ENCODE results near the gene NOP16.
"Not testable (repeated sequence)": the region's sequence is repeated elsewhere in the genome, so short reads cannot be mapped to it uniquely, and the experiment has no call there.

NOP16 gene

DNA sequence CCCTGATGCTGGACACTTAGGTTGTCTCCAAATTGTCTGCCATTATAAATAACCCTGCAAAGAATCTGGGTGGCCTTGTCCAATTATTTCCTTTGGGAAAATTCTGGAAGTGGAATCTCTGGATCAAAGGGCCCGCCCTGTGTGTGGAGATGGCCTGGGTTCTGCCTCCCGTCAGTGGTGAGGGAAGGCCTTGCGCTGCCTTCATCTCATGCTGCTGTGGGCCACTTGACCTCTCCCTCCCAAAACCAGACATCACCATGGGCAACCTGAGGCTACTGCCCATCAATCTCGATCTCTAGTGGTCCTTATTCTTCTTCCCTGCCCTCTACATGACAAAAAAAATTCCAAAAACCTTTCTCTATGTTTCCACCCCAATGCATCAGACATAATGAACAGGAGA lies 21.4 kb upstream of the NOP16 start:
- no peak for DNase-seq (ENCODE audit: low spot score)

DNA sequence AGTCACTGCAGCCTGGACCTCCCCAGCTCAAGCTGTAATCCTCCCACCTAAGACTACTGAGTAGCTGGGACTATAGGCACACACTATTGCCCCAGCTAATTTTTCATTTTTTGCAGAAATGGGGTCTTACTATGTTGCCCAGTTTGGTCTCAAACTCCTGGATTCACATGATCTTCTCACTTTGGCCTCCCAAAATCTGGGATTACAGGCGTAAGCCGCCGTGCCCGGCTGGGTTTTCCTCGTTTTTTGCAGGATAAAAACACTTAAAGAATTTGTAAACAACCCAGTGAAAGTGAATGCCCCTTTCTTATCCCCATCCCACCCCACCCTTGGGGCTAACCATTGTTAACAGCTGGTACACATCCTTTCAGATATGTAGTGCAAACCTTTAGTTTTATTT lies 20.2 kb upstream of the NOP16 start:
- DNase-seq (ENCODE audit: low spot score): no peak

DNA sequence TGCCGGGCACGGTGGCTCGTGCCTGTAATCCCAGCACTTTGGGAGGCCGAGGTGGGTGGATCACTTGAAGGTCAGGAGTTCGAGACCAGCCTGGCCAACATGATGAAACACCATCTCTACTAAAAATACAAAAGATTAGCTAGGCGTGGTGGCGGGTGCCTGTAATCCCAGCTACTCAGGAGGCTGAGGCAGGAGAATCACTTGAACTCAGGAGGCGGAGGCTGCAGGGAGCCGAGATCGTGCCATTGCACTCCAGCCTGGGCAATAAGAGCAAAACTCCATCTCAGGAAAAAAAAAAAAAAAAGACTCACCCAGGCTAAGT lies 19.8 kb upstream of the NOP16 start:
- not testable (repeated sequence) for DNase-seq (ENCODE audit: low spot score)

DNA sequence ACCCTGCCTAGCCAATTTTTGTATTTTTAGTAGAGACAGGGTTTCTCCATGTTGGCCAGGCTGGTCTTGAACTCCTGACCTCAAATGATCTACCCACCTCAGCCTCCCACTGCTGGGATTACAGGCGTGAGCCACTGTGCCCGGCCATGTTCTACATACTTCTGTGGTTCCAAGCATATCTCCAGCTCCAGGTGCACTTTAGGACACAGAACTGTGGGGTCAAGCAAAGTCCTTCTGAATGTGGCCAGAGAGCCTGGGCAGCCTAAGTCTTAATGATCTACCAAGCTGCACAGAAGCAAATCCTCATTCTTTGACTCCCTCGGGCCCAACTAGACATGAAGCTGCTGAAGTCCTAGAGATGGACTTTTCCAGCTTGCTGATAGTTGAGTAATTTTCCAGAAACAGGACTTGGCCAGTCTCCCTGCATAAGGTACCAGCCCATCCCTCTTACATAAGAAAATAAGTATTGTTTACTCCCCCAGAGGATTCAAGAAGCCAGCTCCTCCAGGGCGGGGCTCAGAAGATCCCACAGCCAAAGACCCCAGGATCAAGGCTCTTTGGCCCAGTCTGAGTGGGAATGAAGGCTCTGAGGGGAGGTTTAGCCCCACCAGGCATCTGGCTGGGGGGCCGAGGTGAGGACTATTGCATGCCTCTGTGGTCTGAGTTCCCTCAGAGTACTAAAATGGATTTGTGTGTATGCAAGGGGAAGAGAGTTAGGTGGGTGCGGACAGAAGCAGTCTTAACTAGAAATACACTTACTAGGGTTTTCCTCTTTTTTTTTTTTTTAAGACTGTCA lies 19.3 kb upstream of the NOP16 start:
- no peak for DNase-seq (ENCODE audit: low spot score)

DNA sequence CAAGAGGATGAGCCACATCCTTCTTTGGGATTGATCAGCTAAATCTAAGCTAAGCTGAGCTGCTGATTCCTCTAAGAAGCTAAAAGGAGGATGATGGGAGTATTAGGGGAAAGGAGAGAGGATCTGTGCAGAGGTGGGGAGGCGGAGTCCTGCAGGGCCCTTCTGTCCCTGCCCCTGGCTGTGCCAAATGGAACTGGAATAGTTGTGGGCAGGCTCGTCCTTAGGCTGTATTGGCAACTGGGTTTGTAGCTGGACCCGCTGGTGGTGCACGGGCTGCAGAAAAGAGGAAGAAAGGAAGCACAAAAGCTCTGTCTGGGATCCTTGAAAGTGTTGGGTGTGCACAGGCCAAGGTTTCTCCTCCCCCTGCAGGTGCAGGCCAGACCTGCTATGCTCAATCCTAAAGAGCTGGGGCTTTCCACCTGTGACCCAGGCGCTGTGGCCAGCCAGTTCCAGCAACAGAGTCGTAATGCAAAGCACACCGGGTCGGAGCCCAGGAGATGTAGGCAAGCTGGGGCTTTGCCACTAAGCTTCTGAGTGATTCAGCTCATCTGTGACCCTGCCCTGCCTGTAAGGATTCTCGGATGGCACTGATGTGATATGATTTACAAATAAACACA lies 18.1 kb upstream of the NOP16 start:
- peak; percentile 5 for DNase-seq (ENCODE audit: low spot score)

GRCh38 chr5:176405656-176406435 lies 17.4 kb upstream of the NOP16 start:
- no peak for DNase-seq (ENCODE audit: low spot score)

DNA sequence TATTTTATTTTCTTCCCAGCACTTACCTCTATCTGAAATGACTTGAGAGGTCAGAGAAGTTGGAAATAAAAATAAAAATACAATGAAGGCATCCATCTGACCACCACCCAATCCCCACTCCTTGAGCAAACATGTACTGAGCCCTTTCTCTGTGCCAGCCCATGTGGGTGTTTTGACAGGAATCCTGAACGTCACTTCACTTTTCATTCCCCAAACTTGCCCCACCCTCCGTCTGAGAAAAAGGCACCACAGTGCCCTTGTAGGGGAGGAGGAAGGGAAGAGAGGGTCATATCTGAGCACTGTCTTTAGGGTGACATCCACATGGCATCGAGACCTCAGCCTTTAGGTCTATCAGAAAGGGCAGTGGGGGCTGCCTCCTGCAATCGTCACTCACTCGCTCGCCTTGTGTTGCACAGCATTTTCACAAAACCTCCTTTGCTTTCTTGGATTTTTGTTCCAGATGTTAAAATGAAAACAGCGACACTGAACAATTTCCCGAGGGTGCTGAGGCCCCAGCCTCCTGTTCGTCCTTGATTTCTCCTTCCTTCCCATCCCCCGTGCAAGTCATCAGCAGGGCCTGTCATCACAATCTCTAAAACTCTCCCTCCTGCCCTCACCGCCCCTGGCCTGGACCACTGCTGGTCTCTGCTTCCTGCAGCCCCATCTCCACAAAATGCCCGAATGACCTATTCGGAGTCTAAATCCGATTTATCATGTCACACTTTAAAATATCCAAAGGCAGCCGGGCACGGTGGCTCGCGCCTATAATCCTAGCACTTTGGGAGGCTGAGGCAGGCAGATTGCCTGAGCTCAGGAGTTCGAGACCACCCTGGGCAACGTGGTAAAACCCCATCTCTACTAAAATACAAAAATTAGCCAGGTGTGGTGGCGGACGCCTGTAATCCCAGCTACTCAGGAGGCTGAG lies 13.1 kb upstream of the NOP16 start:
- no peak for DNase-seq (ENCODE audit: low spot score)

DNA sequence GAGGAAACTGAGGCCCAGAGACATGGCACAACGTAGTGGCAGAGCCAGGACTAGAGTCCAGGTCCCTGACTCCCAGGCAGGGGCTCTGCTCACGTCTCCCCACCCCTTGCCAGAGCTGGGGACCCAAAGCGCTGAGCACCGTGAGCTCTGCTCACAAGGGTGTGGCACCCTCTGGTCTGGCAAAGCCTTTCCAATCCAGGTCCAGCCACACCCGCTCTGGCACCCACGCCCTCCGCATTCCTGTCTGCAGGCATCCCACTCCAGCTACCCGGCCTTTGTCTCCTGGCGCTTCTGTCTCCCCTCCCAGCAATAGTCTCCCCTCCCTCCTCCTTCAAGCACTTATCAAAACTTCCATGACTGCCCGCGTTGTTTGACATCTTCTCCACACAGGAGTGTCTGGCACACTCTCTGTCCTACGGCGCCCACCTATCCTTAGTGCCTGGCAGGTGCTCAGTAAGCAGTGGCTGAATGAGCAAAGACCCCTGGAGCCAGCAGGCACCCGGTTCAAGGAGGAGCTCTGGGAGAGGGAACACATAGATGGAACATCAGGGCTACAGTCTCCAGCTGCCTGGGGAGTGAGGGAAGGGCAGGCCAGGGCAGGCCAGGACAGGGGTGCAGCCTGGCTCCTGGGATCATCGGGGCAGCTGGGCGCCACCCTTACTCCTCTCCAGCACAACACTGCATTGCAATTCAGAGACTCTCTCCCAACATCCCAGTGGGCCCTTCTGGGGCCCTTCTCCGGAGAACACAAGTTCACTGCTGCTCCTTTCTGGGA lies 12.2 kb upstream of the NOP16 start:
- no peak for DNase-seq (ENCODE audit: low spot score)

DNA sequence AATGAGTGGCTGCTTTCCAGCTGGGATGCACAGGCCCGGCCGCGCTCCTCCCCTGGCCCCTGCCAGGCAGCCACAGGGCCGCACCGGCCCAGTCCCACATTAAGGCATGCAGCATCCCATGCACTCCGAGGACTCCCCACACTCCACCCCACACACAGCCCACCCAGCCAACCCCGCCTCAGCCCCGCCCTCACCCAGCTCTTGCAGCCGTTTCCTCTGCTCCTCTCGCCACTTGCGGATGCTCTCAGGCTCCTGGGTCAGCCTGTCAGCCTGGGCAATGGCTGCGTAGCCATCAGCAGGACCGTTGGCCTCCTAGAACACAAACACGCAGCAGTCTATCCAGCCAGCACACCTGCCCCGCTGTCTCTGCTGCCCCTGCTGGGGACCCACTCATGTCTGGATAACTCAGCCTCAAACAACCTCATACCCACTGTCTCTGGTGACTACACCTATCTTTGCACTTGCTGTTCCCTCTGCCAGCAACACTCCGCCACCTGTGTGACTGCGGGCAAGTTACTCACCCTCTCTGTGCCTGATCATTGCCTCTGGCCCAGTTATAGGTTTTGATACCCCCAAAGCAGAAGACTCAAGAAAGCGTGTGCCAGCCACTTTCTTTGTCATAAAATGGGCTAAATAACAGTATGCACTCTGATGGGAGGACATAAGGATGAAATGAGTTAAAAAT lies 9.5 kb upstream of the NOP16 start:
- no peak for DNase-seq (ENCODE audit: low spot score)

DNA sequence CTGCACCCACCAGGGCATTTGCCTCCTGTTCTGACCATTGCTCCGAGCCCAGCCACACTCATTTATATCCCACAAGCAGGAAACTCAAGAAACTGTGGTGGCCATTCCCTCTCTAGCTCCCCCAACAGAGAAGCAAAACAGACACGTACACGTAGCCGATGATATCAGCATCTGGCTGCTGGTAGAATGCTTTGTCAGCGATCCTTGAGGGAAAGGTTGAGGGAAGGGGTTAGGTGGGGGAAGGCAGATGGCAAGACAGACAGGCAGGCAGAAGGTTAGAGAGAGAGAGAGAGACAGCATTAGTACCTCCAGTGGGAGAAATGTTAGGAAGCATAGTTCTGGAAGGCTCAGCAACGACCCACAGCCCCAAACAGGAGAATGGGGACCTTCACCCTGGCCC lies 7.9 kb upstream of the NOP16 start:
- no peak for DNase-seq (ENCODE audit: low spot score)

DNA sequence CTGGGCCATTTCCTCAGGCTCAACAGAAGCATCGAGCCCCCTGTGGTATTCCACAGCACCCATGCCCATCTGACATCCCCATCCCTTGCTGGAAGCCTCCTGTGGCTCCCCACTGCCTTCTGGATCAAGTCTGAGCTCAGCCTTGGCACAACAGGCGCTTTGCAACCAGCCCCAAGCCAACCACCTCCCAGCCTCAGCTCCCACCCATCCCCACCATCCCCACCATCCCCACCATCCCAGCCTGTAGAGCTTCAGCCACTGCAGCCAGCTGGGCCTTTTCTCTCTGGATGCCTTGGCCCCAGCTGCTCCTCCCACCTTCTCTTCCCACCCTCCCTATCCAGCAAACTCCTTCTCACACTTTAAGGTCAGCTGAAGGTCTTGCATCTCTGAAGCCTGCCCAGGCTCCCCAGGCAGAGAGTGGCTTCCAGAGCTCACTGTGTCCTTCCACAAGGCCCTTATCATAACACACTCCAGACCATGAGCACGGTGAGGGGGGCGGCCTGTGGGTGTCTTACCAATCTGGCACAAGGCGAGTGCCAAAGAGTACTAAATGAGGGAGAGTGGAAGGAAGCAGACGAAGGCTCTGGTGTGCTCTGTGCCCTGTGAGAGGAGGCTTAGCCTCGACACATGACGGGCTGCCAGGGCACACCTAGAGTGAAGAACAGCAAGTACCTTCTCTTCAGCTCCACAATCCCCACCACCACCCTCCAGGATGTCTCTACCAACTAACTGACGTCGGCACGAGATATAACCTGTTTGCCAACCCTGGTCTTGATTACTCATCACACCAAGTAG lies 6.7 kb upstream of the NOP16 start:
- no peak for DNase-seq (ENCODE audit: low spot score)

DNA sequence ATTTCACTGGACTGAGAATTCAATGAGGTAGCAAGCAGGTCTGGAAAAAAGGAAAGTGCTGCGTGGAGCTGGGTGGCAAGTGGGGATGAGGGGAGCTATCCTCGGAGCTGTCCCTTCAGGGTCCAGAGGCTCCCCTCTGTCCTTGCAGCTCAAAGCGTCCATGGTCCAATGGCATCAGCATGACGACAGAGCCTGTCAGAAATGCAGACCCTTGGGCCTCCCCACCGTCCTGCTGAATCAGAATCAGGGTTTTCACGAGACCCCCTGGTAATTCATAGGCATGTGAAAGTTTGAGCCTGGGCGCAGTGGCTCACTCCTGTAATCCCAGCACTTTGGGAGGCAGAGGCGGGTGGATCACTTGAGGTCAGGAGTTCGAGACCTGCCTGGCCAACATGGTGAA lies 5.7 kb upstream of the NOP16 start:
- DNase-seq (ENCODE audit: low spot score): no peak

DNA sequence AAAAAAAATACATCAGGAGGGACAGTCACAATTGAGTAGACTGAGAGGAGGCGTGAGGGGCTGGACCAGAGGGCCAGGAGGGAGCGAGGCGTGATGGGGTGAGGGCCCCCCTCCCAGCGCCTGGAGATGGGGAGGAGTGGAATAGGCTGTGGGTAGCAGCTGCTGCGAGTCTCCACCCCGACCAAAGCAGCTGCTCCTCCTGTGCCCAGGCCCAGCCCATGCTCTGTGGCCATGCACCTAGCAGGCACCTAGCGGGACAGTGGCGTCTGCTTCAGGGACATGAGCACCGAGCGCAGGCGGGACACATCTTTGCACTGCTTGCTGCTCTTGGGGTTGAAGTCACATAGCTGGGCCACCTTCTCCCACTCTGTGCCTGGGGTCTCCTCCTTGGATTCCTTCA lies 4.1 kb upstream of the NOP16 start:
- no peak for DNase-seq (ENCODE audit: low spot score)

- no peak for DNase-seq (ENCODE audit: low spot score)
Observed at GRCh38 chr5:176391999-176392398, 3.6 kb upstream of the NOP16 start.

DNA sequence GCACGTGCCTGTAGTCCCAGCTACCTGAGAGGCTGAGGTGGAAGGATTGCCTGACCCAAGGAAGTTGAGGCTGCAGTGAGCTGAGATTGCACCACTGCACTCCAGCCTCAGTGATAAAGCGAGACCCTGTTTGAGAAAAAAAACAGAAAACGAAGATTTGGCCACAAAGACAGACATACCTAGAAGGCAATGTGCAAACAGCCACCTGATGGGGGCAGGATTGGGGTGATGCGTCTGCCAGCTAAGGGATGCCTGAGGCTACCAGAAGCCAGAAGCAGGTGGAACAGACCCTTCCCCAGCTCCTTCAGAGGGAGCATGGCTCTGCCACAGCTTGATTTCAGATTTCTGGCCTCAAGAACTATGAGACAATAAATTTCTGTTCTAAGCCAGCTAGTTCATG lies 3.1 kb upstream of the NOP16 start:
- DNase-seq (ENCODE audit: low spot score): no peak

DNA sequence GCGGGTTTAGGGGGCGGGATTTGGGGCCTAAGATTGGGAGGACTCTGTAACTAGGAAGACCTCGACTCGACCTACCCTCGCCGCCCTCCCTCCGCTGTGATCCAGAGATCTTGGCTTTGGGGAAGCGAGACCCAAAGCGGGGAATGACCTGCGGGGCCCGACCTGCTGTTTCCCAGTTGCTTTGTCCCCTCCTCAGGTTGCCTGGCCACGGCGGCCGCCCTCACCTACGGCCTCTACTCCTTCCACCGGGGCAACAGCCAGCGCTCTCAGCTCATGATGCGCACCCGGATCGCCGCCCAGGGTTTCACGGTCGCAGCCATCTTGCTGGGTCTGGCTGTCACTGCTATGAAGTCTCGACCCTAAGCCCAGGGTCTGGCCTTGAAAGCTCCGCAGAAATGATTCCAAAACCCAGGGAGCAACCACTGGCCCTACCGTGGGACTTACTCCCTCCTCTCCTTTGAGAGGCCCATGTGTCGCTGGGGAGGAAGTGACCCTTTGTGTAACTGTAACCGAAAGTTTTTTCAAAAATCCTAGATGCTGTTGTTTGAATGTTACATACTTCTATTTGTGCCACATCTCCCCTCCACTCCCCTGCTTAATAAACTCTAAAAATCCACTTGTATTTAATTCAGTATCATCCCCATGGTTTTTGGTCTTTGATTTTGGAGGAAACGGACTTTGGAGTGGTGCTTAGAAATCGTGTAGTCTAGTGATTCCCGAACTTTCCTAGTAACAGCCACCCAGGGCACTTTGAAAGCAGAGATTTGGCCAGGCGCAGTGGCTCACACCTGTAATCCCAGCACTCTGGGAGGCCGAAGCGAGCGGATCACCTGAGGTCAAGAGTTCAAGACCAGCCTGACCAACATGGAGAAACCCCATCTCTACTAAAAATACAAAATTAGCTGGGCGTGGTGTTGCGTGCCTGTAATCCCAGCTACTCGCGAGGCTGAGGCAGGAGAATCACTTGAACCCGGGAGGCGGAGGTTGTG lies 1.0 kb upstream of the NOP16 start:
- DNase-seq (ENCODE audit: low spot score): no peak

DNA sequence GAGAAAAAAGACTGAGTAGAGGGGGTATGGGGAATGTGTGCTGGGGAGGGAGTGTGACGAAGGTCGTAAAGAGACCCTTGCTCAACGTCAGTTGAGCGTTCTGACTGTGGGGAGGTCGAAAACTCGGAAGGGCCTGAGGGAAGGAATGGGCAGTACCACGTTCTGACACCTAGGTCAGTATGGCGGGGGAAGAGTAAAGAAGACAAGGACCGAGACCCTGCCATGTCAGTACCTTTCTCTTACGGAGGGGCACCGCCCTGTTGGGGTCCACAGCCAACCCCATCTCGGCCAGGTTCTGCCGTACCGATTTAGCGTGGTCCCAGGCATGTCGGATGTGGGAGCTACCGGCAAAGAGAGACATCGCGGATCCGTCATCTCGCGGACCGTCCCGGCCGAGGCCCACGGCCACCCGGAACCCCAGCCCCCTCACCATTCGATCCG lies 375 bp downstream of the NOP16 start:
- peak; percentile 52 for DNase-seq (ENCODE audit: low spot score)

- peak; percentile 51 for DNase-seq (ENCODE audit: low spot score)
Observed at GRCh38 chr5:176387384-176387925, 943 bp downstream of the NOP16 start.

All from NAMALWA (cell line).